Mesenchymal stem cell (in vitro differentiated cells and primary cell): Measurements from ENCODE around the gene CHST2.

Experiments used
- DNase-seq: peaks from one replicate; pipeline ENCODE4 v3.0.0-alpha.2; 2013
- H2AFZ ChIP-seq: one replicate; pipeline ENCODE4 v1.6.1; 2013; ENCODE audit warnings: low read depth, mild to moderate bottlenecking, control low read depth, inconsistent platforms, low read length, moderate library complexity
- H2AK5ac ChIP-seq: 2 replicates; pipeline ENCODE4 v1.6.1; 2013; ENCODE audit warnings: low read length, moderate library complexity, mild to moderate bottlenecking, inconsistent platforms; ENCODE audit not compliant: severe bottlenecking
- H2BK120ac ChIP-seq: one replicate; pipeline ENCODE4 v1.6.1; 2013; ENCODE audit warnings: low read depth, mild to moderate bottlenecking, inconsistent platforms, low read length, moderate library complexity
- H2BK12ac ChIP-seq, 2 experiments: one replicate each; pipeline ENCODE4 v1.6.1; 2013; ENCODE audit warnings: inconsistent platforms in 2 of 2, low read length in 2 of 2, mild to moderate bottlenecking in 2 of 2, moderate library complexity in 2 of 2, control low read depth in 1 of 2
- H2BK15ac ChIP-seq: one replicate; pipeline ENCODE4 v1.6.1; 2013; ENCODE audit warnings: mild to moderate bottlenecking, low read depth, inconsistent platforms; ENCODE audit not compliant: poor library complexity, severe bottlenecking
- H2BK5ac ChIP-seq: 2 replicates; pipeline ENCODE4 v1.6.1; 2013; ENCODE audit warnings: low read depth, mild to moderate bottlenecking, low read length, control low read depth, inconsistent platforms; ENCODE audit not compliant: poor library complexity, severe bottlenecking
- H3K14ac ChIP-seq, 2 experiments: one replicate each; pipeline ENCODE4 v1.6.1; 2013; ENCODE audit warnings: inconsistent platforms in 2 of 2, low read length in 2 of 2, control low read depth in 1 of 2, mild to moderate bottlenecking in 1 of 2, moderate library complexity in 1 of 2
- H3K18ac ChIP-seq, 2 experiments: one replicate each; pipeline ENCODE4 v1.6.1; 2013; ENCODE audit warnings: inconsistent platforms in 2 of 2, low read length in 2 of 2, control low read depth in 1 of 2, low read depth in 1 of 2, mild to moderate bottlenecking in 1 of 2
- H3K23ac ChIP-seq, 2 experiments: one replicate each; pipeline ENCODE4 v1.6.1; 2013; ENCODE audit warnings: inconsistent platforms in 2 of 2, low read length in 2 of 2, mild to moderate bottlenecking in 2 of 2, moderate library complexity in 2 of 2, control low read depth in 1 of 2
- H3K27ac ChIP-seq: 2 replicates; pipeline ENCODE4 v1.5.1; 2013; ENCODE audit warnings: mild to moderate bottlenecking, moderate library complexity, low read length, control low read depth, inconsistent platforms; ENCODE audit not compliant: poor library complexity, severe bottlenecking
- H3K27me3 ChIP-seq, 2 experiments: 2 replicates each; pipeline versions ENCODE4 v1.6.1 to v1.7.0; 2013; ENCODE audit warnings: low read length in 2 of 2, mild to moderate bottlenecking in 2 of 2, moderate library complexity in 2 of 2, control low read depth in 1 of 2, inconsistent platforms in 1 of 2; ENCODE audit not compliant: control insufficient read depth in 1 of 2, insufficient read depth in 1 of 2
- H3K36me3 ChIP-seq, 2 experiments: 2 replicates each; pipeline versions ENCODE4 v1.6.1 to v1.7.0; 2013; ENCODE audit warnings: low read length in 2 of 2, control low read depth in 1 of 2, inconsistent platforms in 1 of 2, low read depth in 1 of 2, mild to moderate bottlenecking in 1 of 2; ENCODE audit not compliant: insufficient read depth in 2 of 2, control insufficient read depth in 1 of 2
- H3K4ac ChIP-seq, 2 experiments: one replicate each; pipeline ENCODE4 v1.6.1; 2013; ENCODE audit warnings: inconsistent platforms in 2 of 2, low read length in 2 of 2, mild to moderate bottlenecking in 2 of 2, moderate library complexity in 2 of 2, control low read depth in 1 of 2, low read depth in 1 of 2
- H3K4me1 ChIP-seq: 2 replicates; pipeline ENCODE4 v1.6.1; 2013; ENCODE audit warnings: low read depth, low read length, control low read depth; ENCODE audit not compliant: control insufficient read depth, insufficient read depth
- H3K4me2 ChIP-seq: 2 replicates; pipeline ENCODE4 v1.6.1; 2013; ENCODE audit warnings: low read length, mild to moderate bottlenecking, inconsistent platforms; ENCODE audit not compliant: poor library complexity, severe bottlenecking
- H3K4me3 ChIP-seq, 2 experiments: 2 replicates each; pipeline versions ENCODE4 v1.5.1 to v1.7.0; 2013; ENCODE audit warnings: low read length in 2 of 2, mild to moderate bottlenecking in 2 of 2, control low read depth in 1 of 2, low read depth in 1 of 2; ENCODE audit not compliant: insufficient read depth in 1 of 2
- H3K79me1 ChIP-seq: replicated peaks from 2 replicates; pipeline ENCODE4 v1.6.1; 2013; ENCODE audit warnings: mild to moderate bottlenecking, control low read depth, low read length, inconsistent platforms; ENCODE audit not compliant: poor library complexity, severe bottlenecking
- H3K9ac ChIP-seq: 2 replicates; pipeline ENCODE4 v1.7.0; 2013; ENCODE audit warnings: mild to moderate bottlenecking, low read length, moderate library complexity
- H3K9me3 ChIP-seq: 2 replicates; pipeline ENCODE4 v1.7.0; 2013; ENCODE audit warnings: mild to moderate bottlenecking, low read length; ENCODE audit not compliant: control insufficient read depth
- H4K8ac ChIP-seq: one replicate; pipeline ENCODE4 v1.6.1; 2013; ENCODE audit warnings: inconsistent platforms, mild to moderate bottlenecking, low read length, moderate library complexity
- H4K91ac ChIP-seq: one replicate; pipeline ENCODE4 v1.6.1; 2013; ENCODE audit warnings: mild to moderate bottlenecking, low read length, inconsistent platforms
- WGBS: methylation state at CpG from one replicate; pipeline ENCODE4 v1.1.7; 2013; ENCODE audit warnings: mixed read lengths; 5-methylcytosine and 5-hydroxymethylcytosine counted together

Gene CHST2

DNA sequence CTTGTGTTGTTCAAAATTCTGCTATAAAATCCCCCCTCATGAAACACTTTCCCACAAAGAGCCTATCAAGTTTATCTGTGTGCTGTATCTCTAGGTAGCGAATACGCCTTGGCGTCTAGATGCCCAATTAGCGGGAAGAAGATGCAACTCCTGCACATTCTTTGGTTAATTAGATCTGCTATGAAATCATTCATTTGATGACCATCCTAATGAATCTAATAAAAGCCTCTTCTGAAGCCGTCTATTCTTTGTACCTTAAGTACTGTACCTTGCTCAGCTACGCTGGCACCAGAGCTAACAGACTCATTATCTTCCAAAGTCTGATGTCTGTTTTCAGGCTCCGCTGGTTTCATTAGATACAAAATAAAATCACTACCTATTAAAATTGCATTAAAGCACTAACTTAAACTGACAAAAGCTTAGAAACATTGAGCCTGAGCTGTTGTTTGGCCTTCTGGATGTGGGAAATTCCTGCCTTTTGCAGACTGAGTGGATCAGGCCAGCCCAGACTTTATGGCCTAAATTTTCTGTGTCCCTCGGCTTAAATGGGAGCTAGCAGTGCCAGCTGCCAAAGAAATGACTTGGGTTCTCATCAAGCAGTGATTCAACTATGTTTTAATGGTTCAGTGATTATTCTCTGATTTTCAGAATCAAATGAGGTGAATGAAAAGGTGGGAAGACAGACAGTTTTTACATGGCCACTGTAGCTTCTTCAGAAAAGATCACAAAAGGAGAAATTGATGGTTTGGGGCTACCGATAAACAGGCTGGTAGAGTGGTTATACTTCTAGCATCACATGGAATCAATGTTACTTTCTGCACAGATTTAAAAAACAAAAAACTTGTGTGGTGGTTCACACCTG, 28.4 kb upstream of the CHST2 start:
- Histone ChIP-seq H3K9ac (no peak overlapping the region), H4K91ac (no peak overlapping the region), H3K9me3 (no peaks in the 10 kb centered on the region), H2AK5ac (no peak overlapping the region), H3K79me1 (no peaks in the 10 kb centered on the region), H2BK12ac (no peak overlapping the region), H3K4me3 (no peak overlapping the region), H3K36me3 (no peaks in the 10 kb centered on the region), H3K27ac (no peak overlapping the region), H2AFZ (no peak overlapping the region), H3K23ac (no peak overlapping the region), H3K14ac (no peak overlapping the region), H2BK15ac (no peak overlapping the region), H2BK120ac (no peak overlapping the region), H4K8ac (no peak overlapping the region), H3K4me1 (no peaks in the 10 kb centered on the region), H3K4me2 (no peak overlapping the region), H3K18ac (no peak overlapping the region), H2BK5ac (no peak overlapping the region), H3K4ac (no peak overlapping the region), H3K27me3 (peaks cover 0 to 4% of the 10 kb centered on the region in 2 experiments)
- 95% methylated on average over 8 of the region's 9 CpGs for WGBS
- no peak for DNase-seq

DNA sequence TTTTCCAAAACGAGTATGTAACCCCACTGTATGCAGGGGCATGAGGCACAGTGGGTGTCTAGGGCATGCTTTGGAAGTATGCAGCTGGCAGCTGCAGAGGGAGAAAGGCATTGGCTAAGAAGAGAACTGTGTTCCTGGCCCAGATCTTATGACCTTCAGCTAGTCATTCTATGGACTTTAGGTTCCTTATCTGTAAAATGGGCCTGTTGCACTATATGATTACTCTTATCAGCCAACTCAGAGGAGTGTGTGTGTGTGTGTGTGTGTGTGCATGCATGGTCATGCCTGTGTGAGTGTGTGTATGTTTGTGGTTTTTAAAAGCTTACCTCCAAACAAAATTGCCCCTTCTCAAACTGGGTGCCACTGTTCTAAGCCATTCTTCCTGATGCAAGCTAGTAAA, 27.4 kb upstream of the CHST2 start:
- H3K9me3 ChIP-seq = no peaks in the 10 kb centered on the region
- no peak overlapping the region for H2AK5ac ChIP-seq
- H3K4me2 ChIP-seq = no peak overlapping the region
- no peak overlapping the region for H3K27ac ChIP-seq
- no peak overlapping the region for H2BK5ac ChIP-seq
- no peak overlapping the region for H3K9ac ChIP-seq
- no peaks in the 10 kb centered on the region for H3K79me1 ChIP-seq
- no peak overlapping the region for H2AFZ ChIP-seq
- H3K4ac ChIP-seq = no peak overlapping the region
- no peak overlapping the region for H2BK12ac ChIP-seq
- H2BK15ac ChIP-seq = no peak overlapping the region
- H4K8ac ChIP-seq = no peak overlapping the region
- H3K14ac ChIP-seq = no peak overlapping the region
- no peak for DNase-seq
- H4K91ac ChIP-seq = no peak overlapping the region
- peaks cover 0 to 4% of the 10 kb centered on the region in 2 experiments for H3K27me3 ChIP-seq
- no peak overlapping the region for H2BK120ac ChIP-seq
- no peak overlapping the region for H3K4me3 ChIP-seq
- no peak overlapping the region for H3K23ac ChIP-seq
- H3K36me3 ChIP-seq = no peaks in the 10 kb centered on the region
- 85% methylated on average over 1 of the region's 1 CpG for WGBS
- H3K4me1 ChIP-seq = no peaks in the 10 kb centered on the region
- H3K18ac ChIP-seq = no peak overlapping the region

DNA sequence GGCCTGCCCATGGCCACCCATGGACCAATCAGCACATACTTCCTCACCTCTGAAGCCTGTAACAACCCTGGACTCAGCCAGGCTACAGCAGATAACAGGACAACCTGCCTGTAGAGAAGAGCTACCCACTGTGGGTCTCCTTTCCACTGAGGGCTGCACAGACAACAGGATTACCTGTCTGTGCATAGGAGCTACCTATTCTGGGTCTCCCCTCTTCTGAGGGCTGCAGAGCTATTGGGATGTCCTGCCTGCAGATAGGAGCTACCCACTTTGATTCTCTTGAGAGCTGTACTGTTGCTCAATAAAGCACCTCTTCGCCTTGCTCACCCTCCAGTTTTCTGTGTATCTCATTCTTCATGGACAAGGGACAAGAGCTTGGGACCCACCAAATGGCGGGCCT, 23.8 kb upstream of the CHST2 start:
- no peak for DNase-seq
- no peak overlapping the region for H3K4me2 ChIP-seq
- H2BK5ac ChIP-seq = no peak overlapping the region
- no peak overlapping the region for H3K23ac ChIP-seq
- no peaks in the 10 kb centered on the region for H3K4me1 ChIP-seq
- no peak overlapping the region for H2BK120ac ChIP-seq
- H2AK5ac ChIP-seq = no peak overlapping the region
- no peak overlapping the region for H3K9ac ChIP-seq
- H3K4me3 ChIP-seq = no peak overlapping the region
- no peak overlapping the region for H3K27ac ChIP-seq
- H3K9me3 ChIP-seq = no peaks in the 10 kb centered on the region
- H4K91ac ChIP-seq = no peak overlapping the region
- no peak overlapping the region for H3K4ac ChIP-seq
- H3K36me3 ChIP-seq = no peaks in the 10 kb centered on the region
- no peak overlapping the region for H3K18ac ChIP-seq
- H3K79me1 ChIP-seq = no peaks in the 10 kb centered on the region
- no peak overlapping the region for H2BK15ac ChIP-seq
- no peak overlapping the region for H3K14ac ChIP-seq
- peaks cover 0 to 2% of the 10 kb centered on the region in 2 experiments for H3K27me3 ChIP-seq
- H4K8ac ChIP-seq = no peak overlapping the region
- H2BK12ac ChIP-seq = no peak overlapping the region
- WGBS = 97% methylated on average over 2 of the region's 2 CpGs
- no peak overlapping the region for H2AFZ ChIP-seq

DNA sequence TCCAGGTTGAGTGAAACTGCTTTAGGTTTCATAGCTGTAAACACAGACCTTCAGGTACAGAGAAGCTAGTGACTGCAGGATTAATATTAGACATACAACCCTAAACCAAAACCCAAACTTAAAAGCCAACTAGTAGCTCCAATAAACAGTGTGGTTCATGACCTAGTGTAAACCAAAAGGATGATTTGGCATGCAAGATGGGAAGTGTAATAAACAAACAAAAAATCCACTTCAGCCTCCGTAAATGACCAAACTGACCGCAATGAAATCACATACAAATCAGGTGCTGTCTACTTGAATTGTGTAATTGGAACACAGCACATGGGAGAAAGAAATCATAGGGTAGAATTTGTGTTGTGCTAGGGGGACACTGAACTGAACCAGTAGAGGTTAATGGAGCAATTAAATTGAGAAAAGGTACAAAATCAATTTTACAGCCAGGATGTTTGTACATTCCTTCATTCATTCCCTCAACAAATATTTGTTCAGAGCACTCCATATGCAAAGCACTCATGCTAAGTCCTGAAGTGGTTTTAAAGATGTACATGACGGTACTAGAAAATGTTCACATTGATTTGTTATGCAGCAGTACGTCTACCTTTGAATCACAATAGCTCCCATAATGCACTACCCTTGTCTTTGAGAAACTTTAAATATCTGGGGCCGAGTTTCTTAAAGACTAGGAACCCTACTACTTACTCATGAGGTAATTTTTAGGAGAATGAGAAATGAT, 21.4 kb upstream of the CHST2 start:
- no peak overlapping the region for H4K91ac ChIP-seq
- H2AFZ ChIP-seq = no peak overlapping the region
- no peak overlapping the region for H4K8ac ChIP-seq
- no peak overlapping the region for H3K4me3 ChIP-seq
- no peak overlapping the region for H2BK12ac ChIP-seq
- H3K4ac ChIP-seq = no peak overlapping the region
- no peak overlapping the region for H2AK5ac ChIP-seq
- 86% methylated on average over 1 of the region's 5 CpGs for WGBS
- peak; percentile 88 for DNase-seq
- no peak overlapping the region for H3K27ac ChIP-seq
- H2BK5ac ChIP-seq = no peak overlapping the region
- no peaks in the 10 kb centered on the region for H3K36me3 ChIP-seq
- H3K23ac ChIP-seq = no peak overlapping the region
- no peaks in the 10 kb centered on the region for H3K9me3 ChIP-seq
- H3K14ac ChIP-seq = no peak overlapping the region
- peaks cover 0 to 4% of the 10 kb centered on the region in 2 experiments for H3K27me3 ChIP-seq
- no peak overlapping the region for H2BK15ac ChIP-seq
- no peak overlapping the region for H3K18ac ChIP-seq
- H3K4me1 ChIP-seq = no peaks in the 10 kb centered on the region
- H3K4me2 ChIP-seq = no peak overlapping the region
- H2BK120ac ChIP-seq = no peak overlapping the region
- no peak overlapping the region for H3K9ac ChIP-seq
- H3K79me1 ChIP-seq = no peaks in the 10 kb centered on the region
